K562 (cell line): Measurements from ENCODE around the gene GRK1.

Experiments
- CTCF ChIP-seq, 3 experiments: IDR thresholded peaks in 2 of 3; conservative IDR thresholded peaks in 1 of 3; 2 replicates each; pipeline ENCODE4 v1.5.1; 2011 to 2012; ENCODE audit warnings: low read length in 3 of 3, mild to moderate bottlenecking in 3 of 3, control low read depth in 2 of 3, improper control_type of control experiment in 1 of 3, inconsistent platforms in 1 of 3, low read depth in 1 of 3, mixed read lengths in 1 of 3, moderate library complexity in 1 of 3; ENCODE audit not compliant: insufficient read depth in 2 of 3
- DDX20 ChIP-seq: fragments of 450-650 bp; IDR thresholded peaks from 2 replicates; pipeline ENCODE4 v1.6.1; 2016; ENCODE audit warnings: missing genetic modification characterization, low read depth, mild to moderate bottlenecking, missing compliant biosample characterization, moderate library complexity
- EGR1 ChIP-seq: fragments of 450-650 bp; conservative IDR thresholded peaks from 2 replicates; pipeline ENCODE4 v1.6.1; 2017; ENCODE audit warnings: mild to moderate bottlenecking
- HEY1 ChIP-seq: fragments of 250-450 bp; sonication (Bioruptor Pico); IDR thresholded peaks from 2 replicates; pipeline ENCODE4 v1.5.0; 2020; ENCODE audit warnings: mild to moderate bottlenecking, moderate library complexity, borderline replicate concordance
- HINFP ChIP-seq: fragments of 450-650 bp; conservative IDR thresholded peaks from 2 replicates; pipeline ENCODE4 v1.6.1; 2016; ENCODE audit warnings: missing genetic modification characterization, low read depth, mild to moderate bottlenecking, control low read depth, missing compliant biosample characterization
- RAD21 ChIP-seq, 2 experiments: fragments of 250-450 bp in 1 of 2; fragments of 450-650 bp in 1 of 2; sonication (Bioruptor Pico) in 1 of 2; formaldehyde crosslinking in 1 of 2; IDR thresholded peaks in 1 of 2; conservative IDR thresholded peaks in 1 of 2; 2 replicates each; pipeline versions ENCODE4 v1.4.0 to v1.8.0; 2020 to 2022; ENCODE audit warnings: mild to moderate bottlenecking in 2 of 2, moderate library complexity in 1 of 2
- SMC3 ChIP-seq: conservative IDR thresholded peaks from 2 replicates; pipeline ENCODE4 v1.6.1; 2011; ENCODE audit warnings: low read depth, low read length, improper control_type of control experiment; ENCODE audit not compliant: insufficient read depth
- UBTF ChIP-seq, 2 experiments: IDR thresholded peaks; 2 replicates each; pipeline ENCODE4 v1.6.1; 2012; ENCODE audit warnings: improper control_type of control experiment in 2 of 2, low read depth in 2 of 2, low read length in 2 of 2, borderline replicate concordance in 1 of 2
- ZNF140 ChIP-seq: fragments of 250-450 bp; sonication (Bioruptor Pico); IDR thresholded peaks from 2 replicates; pipeline ENCODE4 v1.8.0; 2021; ENCODE audit warnings: moderate library complexity, mild to moderate bottlenecking, inconsistent platforms
- ZNF217 ChIP-seq: sonication (generic); formaldehyde crosslinking; IDR thresholded peaks from 2 replicates; pipeline ENCODE4 v1.8.0; 2022; ENCODE audit warnings: mild to moderate bottlenecking, missing genetic modification reagents
- ZNF224 ChIP-seq: sonication (generic); formaldehyde crosslinking; IDR thresholded peaks from 2 replicates; pipeline ENCODE4 v1.8.0; 2022; ENCODE audit warnings: mild to moderate bottlenecking, missing genetic modification reagents
- ZNF274 ChIP-seq: IDR thresholded peaks from 2 replicates; pipeline ENCODE4 v1.6.1; 2011; ENCODE audit warnings: low read depth, mild to moderate bottlenecking, low read length, moderate library complexity, borderline replicate concordance
- ZNF551 ChIP-seq: fragments of 250-450 bp; sonication (Bioruptor Pico); IDR thresholded peaks from 2 replicates; pipeline ENCODE4 v1.5.0; 2021; ENCODE audit warnings: mild to moderate bottlenecking, moderate library complexity
- TF ChIP-seq, protein P1 (sequence below): fragments of 450-650 bp; IDR thresholded peaks from 2 replicates; pipeline ENCODE4 v1.6.1; 2017; ENCODE audit warnings: antibody characterized with exemption, mild to moderate bottlenecking

DNA sequence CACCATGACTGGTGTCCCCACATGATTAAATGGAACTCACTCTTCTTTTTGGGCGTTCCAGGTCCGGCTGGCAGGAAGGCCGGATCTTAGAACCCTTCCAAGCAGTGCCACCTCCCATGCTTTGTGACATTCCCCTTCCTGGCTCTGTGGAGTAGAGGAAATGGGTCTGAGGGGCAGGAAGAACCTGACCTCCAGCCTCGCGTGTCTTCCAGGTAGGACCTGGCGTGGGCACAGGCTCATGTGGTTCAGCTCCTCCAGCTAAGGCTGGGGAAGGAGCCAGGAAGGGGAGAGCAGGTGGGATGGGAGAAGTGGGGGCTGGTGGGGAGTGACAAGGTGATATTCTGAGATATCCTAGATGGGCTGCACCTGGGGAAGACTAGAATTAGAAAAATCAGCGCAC lies 94.1 kb downstream of the GRK1 start:
- no peak for TF ChIP-seq HEY1
- no peak for TF ChIP-seq CTCF (IDR thresholded peaks at IDR 0.05 in 2 of 3, conservative IDR thresholded peaks at IDR 0.05 in 1 of 3; ENCODE audit: insufficient read depth in 2 of 3, low read depth in 1 of 3, low read length in 3 of 3)
- no peak for TF ChIP-seq ZNF217
- no peak for TF ChIP-seq UBTF (IDR thresholded peaks at IDR 0.05; ENCODE audit: borderline replicate concordance in 1 of 2, low read depth in 2 of 2, low read length in 2 of 2)
- no peak for TF ChIP-seq ZNF551 (CRISPR knock-in tag)
- no peak for TF ChIP-seq ZNF224
- no peak for TF ChIP-seq HINFP
- no peak for TF ChIP-seq ZNF274
- TF ChIP-seq, protein P1, sequence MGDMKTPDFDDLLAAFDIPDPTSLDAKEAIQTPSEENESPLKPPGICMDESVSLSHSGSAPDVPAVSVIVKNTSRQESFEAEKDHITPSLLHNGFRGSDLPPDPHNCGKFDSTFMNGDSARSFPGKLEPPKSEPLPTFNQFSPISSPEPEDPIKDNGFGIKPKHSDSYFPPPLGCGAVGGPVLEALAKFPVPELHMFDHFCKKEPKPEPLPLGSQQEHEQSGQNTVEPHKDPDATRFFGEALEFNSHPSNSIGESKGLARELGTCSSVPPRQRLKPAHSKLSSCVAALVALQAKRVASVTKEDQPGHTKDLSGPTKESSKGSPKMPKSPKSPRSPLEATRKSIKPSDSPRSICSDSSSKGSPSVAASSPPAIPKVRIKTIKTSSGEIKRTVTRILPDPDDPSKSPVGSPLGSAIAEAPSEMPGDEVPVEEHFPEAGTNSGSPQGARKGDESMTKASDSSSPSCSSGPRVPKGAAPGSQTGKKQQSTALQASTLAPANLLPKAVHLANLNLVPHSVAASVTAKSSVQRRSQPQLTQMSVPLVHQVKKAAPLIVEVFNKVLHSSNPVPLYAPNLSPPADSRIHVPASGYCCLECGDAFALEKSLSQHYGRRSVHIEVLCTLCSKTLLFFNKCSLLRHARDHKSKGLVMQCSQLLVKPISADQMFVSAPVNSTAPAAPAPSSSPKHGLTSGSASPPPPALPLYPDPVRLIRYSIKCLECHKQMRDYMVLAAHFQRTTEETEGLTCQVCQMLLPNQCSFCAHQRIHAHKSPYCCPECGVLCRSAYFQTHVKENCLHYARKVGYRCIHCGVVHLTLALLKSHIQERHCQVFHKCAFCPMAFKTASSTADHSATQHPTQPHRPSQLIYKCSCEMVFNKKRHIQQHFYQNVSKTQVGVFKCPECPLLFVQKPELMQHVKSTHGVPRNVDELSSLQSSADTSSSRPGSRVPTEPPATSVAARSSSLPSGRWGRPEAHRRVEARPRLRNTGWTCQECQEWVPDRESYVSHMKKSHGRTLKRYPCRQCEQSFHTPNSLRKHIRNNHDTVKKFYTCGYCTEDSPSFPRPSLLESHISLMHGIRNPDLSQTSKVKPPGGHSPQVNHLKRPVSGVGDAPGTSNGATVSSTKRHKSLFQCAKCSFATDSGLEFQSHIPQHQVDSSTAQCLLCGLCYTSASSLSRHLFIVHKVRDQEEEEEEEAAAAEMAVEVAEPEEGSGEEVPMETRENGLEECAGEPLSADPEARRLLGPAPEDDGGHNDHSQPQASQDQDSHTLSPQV = no peak
- no peak for TF ChIP-seq RAD21 (CRISPR knock-in tag; conservative IDR thresholded peaks at IDR 0.05 in 1 of 2, IDR thresholded peaks at IDR 0.05 in 1 of 2)
- TF ChIP-seq EGR1 = no peak
- no peak for TF ChIP-seq ZNF140 (CRISPR knock-in tag)
- TF ChIP-seq DDX20 (tag) = no peak
- TF ChIP-seq SMC3 = no peak
